Neural cell (in vitro differentiated cells): ENCODE measurements around the gene MAB21L3.
A peak's percentile ranks its signal among the peaks of the same experiment; 100 is the strongest.

Experiments used
- EZH2 ChIP-seq: fragments of 200-600, 300-800 bp; shearing (Covaris generic), sonication (generic); IDR thresholded peaks from 2 replicates; pipeline ENCODE4 v1.6.1; 2014; ENCODE audit warnings: antibody characterized with exemption, low read length, borderline replicate concordance, mild to moderate bottlenecking; ENCODE audit not compliant: insufficient read depth, poor library complexity, severe bottlenecking
- MXI1 ChIP-seq: fragments of 450-650 bp; conservative IDR thresholded peaks from 2 replicates; pipeline ENCODE4 v1.6.1; 2014; ENCODE audit warnings: antibody characterized with exemption, mild to moderate bottlenecking; ENCODE audit not compliant: poor library complexity, severe bottlenecking
- POLR2AphosphoS5 ChIP-seq: IDR thresholded peaks from 2 replicates; pipeline ENCODE4 v1.6.1; 2012
- RAD21 ChIP-seq: fragments of 450-650 bp; conservative IDR thresholded peaks from 2 replicates; pipeline ENCODE4 v1.6.1; 2014; ENCODE audit warnings: antibody characterized with exemption, mild to moderate bottlenecking, moderate library complexity
- SMC3 ChIP-seq: fragments of 450-650 bp; conservative IDR thresholded peaks from 2 replicates; pipeline ENCODE4 v1.6.1; 2014; ENCODE audit warnings: antibody characterized with exemption, mild to moderate bottlenecking, moderate library complexity; ENCODE audit not compliant: poor library complexity
- TF ChIP-seq, protein P1 (sequence below): fragments of 450-650 bp; IDR thresholded peaks from 2 replicates; pipeline ENCODE4 v1.5.1; 2014; ENCODE audit warnings: antibody characterized with exemption, mild to moderate bottlenecking, moderate library complexity; ENCODE audit not compliant: poor library complexity, severe bottlenecking
- TF ChIP-seq, protein P2 (sequence below): IDR thresholded peaks from 2 replicates; pipeline ENCODE4 v1.6.1; 2012; ENCODE audit warnings: borderline replicate concordance

DNA sequence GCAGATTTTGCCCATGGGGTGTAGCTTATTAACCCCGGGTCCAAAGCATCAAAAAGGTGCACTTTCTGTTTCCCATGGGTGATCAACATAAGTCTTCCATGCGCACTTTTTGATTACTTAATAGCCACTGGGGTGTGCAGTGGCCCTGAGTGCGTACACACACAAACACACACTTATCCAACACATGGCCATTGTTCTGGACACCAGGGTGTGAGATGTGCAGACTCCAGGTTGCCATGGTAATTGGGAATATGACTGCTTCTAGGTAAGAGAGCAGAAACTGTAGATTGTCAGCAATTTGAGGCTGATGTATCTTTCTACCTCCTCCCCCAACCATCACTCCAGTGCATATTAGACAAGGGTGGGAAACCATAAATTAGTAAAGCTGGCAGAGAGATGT lies 68.8 kb downstream of the MAB21L3 start:
- TF ChIP-seq, protein P1, sequence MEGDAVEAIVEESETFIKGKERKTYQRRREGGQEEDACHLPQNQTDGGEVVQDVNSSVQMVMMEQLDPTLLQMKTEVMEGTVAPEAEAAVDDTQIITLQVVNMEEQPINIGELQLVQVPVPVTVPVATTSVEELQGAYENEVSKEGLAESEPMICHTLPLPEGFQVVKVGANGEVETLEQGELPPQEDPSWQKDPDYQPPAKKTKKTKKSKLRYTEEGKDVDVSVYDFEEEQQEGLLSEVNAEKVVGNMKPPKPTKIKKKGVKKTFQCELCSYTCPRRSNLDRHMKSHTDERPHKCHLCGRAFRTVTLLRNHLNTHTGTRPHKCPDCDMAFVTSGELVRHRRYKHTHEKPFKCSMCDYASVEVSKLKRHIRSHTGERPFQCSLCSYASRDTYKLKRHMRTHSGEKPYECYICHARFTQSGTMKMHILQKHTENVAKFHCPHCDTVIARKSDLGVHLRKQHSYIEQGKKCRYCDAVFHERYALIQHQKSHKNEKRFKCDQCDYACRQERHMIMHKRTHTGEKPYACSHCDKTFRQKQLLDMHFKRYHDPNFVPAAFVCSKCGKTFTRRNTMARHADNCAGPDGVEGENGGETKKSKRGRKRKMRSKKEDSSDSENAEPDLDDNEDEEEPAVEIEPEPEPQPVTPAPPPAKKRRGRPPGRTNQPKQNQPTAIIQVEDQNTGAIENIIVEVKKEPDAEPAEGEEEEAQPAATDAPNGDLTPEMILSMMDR = no peak
- no peak for TF ChIP-seq MXI1
- TF ChIP-seq, protein P2, sequence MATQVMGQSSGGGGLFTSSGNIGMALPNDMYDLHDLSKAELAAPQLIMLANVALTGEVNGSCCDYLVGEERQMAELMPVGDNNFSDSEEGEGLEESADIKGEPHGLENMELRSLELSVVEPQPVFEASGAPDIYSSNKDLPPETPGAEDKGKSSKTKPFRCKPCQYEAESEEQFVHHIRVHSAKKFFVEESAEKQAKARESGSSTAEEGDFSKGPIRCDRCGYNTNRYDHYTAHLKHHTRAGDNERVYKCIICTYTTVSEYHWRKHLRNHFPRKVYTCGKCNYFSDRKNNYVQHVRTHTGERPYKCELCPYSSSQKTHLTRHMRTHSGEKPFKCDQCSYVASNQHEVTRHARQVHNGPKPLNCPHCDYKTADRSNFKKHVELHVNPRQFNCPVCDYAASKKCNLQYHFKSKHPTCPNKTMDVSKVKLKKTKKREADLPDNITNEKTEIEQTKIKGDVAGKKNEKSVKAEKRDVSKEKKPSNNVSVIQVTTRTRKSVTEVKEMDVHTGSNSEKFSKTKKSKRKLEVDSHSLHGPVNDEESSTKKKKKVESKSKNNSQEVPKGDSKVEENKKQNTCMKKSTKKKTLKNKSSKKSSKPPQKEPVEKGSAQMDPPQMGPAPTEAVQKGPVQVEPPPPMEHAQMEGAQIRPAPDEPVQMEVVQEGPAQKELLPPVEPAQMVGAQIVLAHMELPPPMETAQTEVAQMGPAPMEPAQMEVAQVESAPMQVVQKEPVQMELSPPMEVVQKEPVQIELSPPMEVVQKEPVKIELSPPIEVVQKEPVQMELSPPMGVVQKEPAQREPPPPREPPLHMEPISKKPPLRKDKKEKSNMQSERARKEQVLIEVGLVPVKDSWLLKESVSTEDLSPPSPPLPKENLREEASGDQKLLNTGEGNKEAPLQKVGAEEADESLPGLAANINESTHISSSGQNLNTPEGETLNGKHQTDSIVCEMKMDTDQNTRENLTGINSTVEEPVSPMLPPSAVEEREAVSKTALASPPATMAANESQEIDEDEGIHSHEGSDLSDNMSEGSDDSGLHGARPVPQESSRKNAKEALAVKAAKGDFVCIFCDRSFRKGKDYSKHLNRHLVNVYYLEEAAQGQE = no peak
- TF ChIP-seq EZH2 = no peak
- TF ChIP-seq SMC3 = peak; percentile 39
- peak; percentile 61 for TF ChIP-seq POLR2AphosphoS5
- TF ChIP-seq RAD21 = peak; percentile 40
